Calu3 (cell line): Measurements from ENCODE around the gene SMAP1. TPM values are rescaled to one million over a fixed set of nuclear protein-coding genes. Genes with fewer than 3 reads are reported as not detected.

Experiments
- BruUV-seq: library from RNA; stranded (reverse); fragments of 400-500 nt; replicated peaks from 2 replicates; lab custom pipeline; 2021; lab: Mats Ljungman, UMichigan
- CTCF ChIA-PET: fragments of 300-600 bp; sonication (Branson Sonifier 250); formaldehyde crosslinking; loops from one replicate; lab custom pipeline; 2022; ENCODE audit warnings: antibody characterized with exemption; lab: Charles Lee
- DNase-seq: peaks from one replicate; pipeline ENCODE4 v3.0.0; 2022
- H3K27ac Mint-ChIP-seq: one replicate; pipeline ENCODE4 v1.8.0; 2022; ENCODE audit warnings: mixed read lengths; ENCODE audit not compliant: unreplicated experiment
- H3K27me3 Mint-ChIP-seq: one replicate; pipeline ENCODE4 v1.8.0; 2022; ENCODE audit warnings: mixed read lengths; ENCODE audit not compliant: unreplicated experiment
- H3K36me3 Mint-ChIP-seq: one replicate; pipeline ENCODE4 v1.8.0; 2022; ENCODE audit warnings: mild to moderate bottlenecking, moderate library complexity, mixed read lengths; ENCODE audit not compliant: insufficient read depth, unreplicated experiment
- H3K4me1 Mint-ChIP-seq: one replicate; pipeline ENCODE4 v1.8.0; 2022; ENCODE audit warnings: mild to moderate bottlenecking, low read depth, mixed read lengths; ENCODE audit not compliant: unreplicated experiment
- H3K4me3 Mint-ChIP-seq: one replicate; pipeline ENCODE4 v1.8.0; 2022; ENCODE audit warnings: mild to moderate bottlenecking, low read depth, moderate library complexity, mixed read lengths; ENCODE audit not compliant: unreplicated experiment
- H3K9me3 Mint-ChIP-seq: one replicate; pipeline ENCODE4 v1.8.0; 2022; ENCODE audit warnings: low read depth, mixed read lengths; ENCODE audit not compliant: unreplicated experiment
- CTCF ChIP-seq: fragments of 200-600 bp; IDR thresholded peaks from one replicate; pipeline ENCODE4 v1.8.0; 2022; ENCODE audit warnings: antibody characterized with exemption; ENCODE audit not compliant: unreplicated experiment
- intact Hi-C: fragments of 100-400 bp; cut with micrococcal nuclease; formaldehyde crosslinking; loops from one replicate; pipeline ENCODE4 v1.10.0; 2022; ENCODE audit not compliant: unreplicated experiment
- total RNA-seq: library from RNA; stranded (reverse); gene quantifications from 2 replicates; pipeline ENCODE4 v1.2.3, GENCODE V29; 2022

The SMAP1 gene
- total RNA-seq, 1 experiment from 2014 or later = 35.7 TPM

GRCh38 chr6:70663881-70664466 lies 3.7 kb upstream of the SMAP1 start:
- Mint-ChIP-seq H3K4me1 (peaks cover 8% of the 10 kb centered on the region), H3K9me3 (peaks cover 2% of the 10 kb centered on the region), H3K27me3 (peaks cover 19% of the 10 kb centered on the region), H3K27ac (no peak overlapping the region), H3K36me3 (peaks cover 20% of the 10 kb centered on the region), H3K4me3 (no peak overlapping the region)
- no peak for TF ChIP-seq CTCF
- intact Hi-C loops = no loop called here
- CTCF ChIA-PET = no interaction called here
- BruUV-seq = no TSS peak
- DNase-seq = no peak

GRCh38 chr6:70666706-70667105 lies 977 bp upstream of the SMAP1 start:
- CTCF ChIA-PET = no interaction called here
- intact Hi-C loops = loop anchor here (5.0 kb wide), 1 partner anchor 99 kb away; the partner anchor contains the start of gene SDHAF4
- no TSS peak for BruUV-seq
- peaks cover 2% of the 10 kb centered on the region for H3K9me3 Mint-ChIP-seq
- DNase-seq = no peak
- no peak for TF ChIP-seq CTCF
- peaks cover 23% of the 10 kb centered on the region for H3K36me3 Mint-ChIP-seq
- H3K4me3 Mint-ChIP-seq = peak overlapping the region; percentile 81
- peak overlapping the region; percentile 76 for H3K27ac Mint-ChIP-seq
- peaks cover 27% of the 10 kb centered on the region for H3K4me1 Mint-ChIP-seq
- H3K27me3 Mint-ChIP-seq = peaks cover 13% of the 10 kb centered on the region

- intact Hi-C loops = loop anchor here (5.0 kb wide), 1 partner anchor 100 kb away; the partner anchor contains the start of gene SDHAF4
- H3K27ac Mint-ChIP-seq = peak overlapping the region; percentile 76
- H3K36me3 Mint-ChIP-seq = peaks cover 23% of the 10 kb centered on the region
- no peak for TF ChIP-seq CTCF
- DNase-seq = no peak
- peaks cover 7% of the 10 kb centered on the region for H3K27me3 Mint-ChIP-seq
- CTCF ChIA-PET = interaction anchor here (1.0 to 2.1 kb wide), 4 partner anchors 12 to 101 kb away, joined by 3 to 9 read pairs (median 7); partner anchors contain the start of gene SDHAF4
- peak overlapping the region; percentile 81 for H3K4me3 Mint-ChIP-seq
- no peaks in the 10 kb centered on the region for H3K9me3 Mint-ChIP-seq
- BruUV-seq = no TSS peak
- peaks cover 33% of the 10 kb centered on the region for H3K4me1 Mint-ChIP-seq
These were observed 400 bp upstream of the SMAP1 start for GRCh38 chr6:70667256-70667710.

- intact Hi-C loops = loop anchor here (5.0 kb wide), 1 partner anchor 101 kb away; the partner anchor contains the start of gene SDHAF4
- CTCF ChIA-PET = interaction anchor here (0.5 to 2.1 kb wide), 7 partner anchors 11 to 403 kb away, joined by 3 to 9 read pairs (median 5); partner anchors contain the start of gene SDHAF4
- H3K9me3 Mint-ChIP-seq = no peaks in the 10 kb centered on the region
- H3K36me3 Mint-ChIP-seq = peaks cover 23% of the 10 kb centered on the region
- peaks cover 45% of the 10 kb centered on the region for H3K4me1 Mint-ChIP-seq
- no peak for TF ChIP-seq CTCF
- no peaks in the 10 kb centered on the region for H3K27me3 Mint-ChIP-seq
- peak overlapping the region; percentile 60 for H3K27ac Mint-ChIP-seq
- peak overlapping the region; percentile 81 for H3K4me3 Mint-ChIP-seq
- no TSS peak for BruUV-seq
- no peak for DNase-seq
These were observed 773 bp downstream of the SMAP1 start for GRCh38 chr6:70668499-70668812.
